ENCODE measurements around the gene HTATIP2. TPM values are rescaled to one million over a fixed set of nuclear protein-coding genes. Genes with fewer than 3 reads are reported as not detected.

Gene HTATIP2
- total RNA-seq, 1 experiment from 2014 or later = 43.4 TPM

GRCh38 chr11:20369826-20370225 lies 6.3 kb downstream of the HTATIP2 start:
- CTCF ChIA-PET = interaction anchor here (1.1 kb wide), 1 partner anchor 14 kb away, joined by 3 read pairs; no protein-coding TSS in a partner anchor

More at GRCh38 chr11:20369826-20370225, 6.3 kb downstream of the HTATIP2 start:
- H3K79me2 ChIP-seq (ENCODE audit: insufficient read depth, low read length) = 0 out of 2 replicates have a peak, but pooled peaks cover 5% of the 10 kb centered on the region
- no peak overlapping the region for H3K4me3 ChIP-seq (replicated peaks in 1 of 2; ENCODE audit: low read depth in 1 of 2, low read length in 2 of 2)
- H3K36me3 ChIP-seq (ENCODE audit: control insufficient read depth in 1 of 2, insufficient read depth in 2 of 2, low read length in 2 of 2) = no peaks in the 10 kb centered on the region
- intact Hi-C loops (cut with micrococcal nuclease) = no loop called here
- H4K20me1 ChIP-seq (ENCODE audit: insufficient read depth) = no peaks in the 10 kb centered on the region
- H3K4me2 ChIP-seq (ENCODE audit: low read length) = no peak overlapping the region
- no TSS peak for BruUV-seq (replicated peaks)
- ATAC-seq (no peak), DNase-seq (ENCODE audit: low read depth, low spot score) (no peak)
- H2AFZ ChIP-seq (ENCODE audit: low read depth, low read length, poor library complexity, severe bottlenecking) = no peak overlapping the region
- H3K27ac ChIP-seq (ENCODE audit: low read depth, low read length) = no peak overlapping the region
- ChIA-PET RAD21 (ENCODE audit: low non-redundant PET in 1 of 2, low total read pairs in 2 of 2, uncharacterized antibody in 2 of 2, unreplicated experiment in 2 of 2) (no interaction called here), POLR2A (no interaction called here)
- TF ChIP-seq FOSL1 (IDR thresholded peaks at IDR 0.05; ENCODE audit: low read depth) (no peak), POLR2A (IDR thresholded peaks at IDR 0.05; ENCODE audit: borderline replicate concordance, extremely low read depth, insufficient read depth, insufficient read length) (no peak), POLR2AphosphoS5 (IDR thresholded peaks at IDR 0.05; ENCODE audit: low read depth, low read length) (no peak), MAX (IDR thresholded peaks at IDR 0.05) (no peak), REST (IDR thresholded peaks at IDR 0.05; ENCODE audit: low read depth) (no peak), CTCF (IDR thresholded peaks at IDR 0.05 in 2 of 3, conservative IDR thresholded peaks at IDR 0.05 in 1 of 3; ENCODE audit: borderline replicate concordance in 1 of 3, insufficient read depth in 1 of 3, low read depth in 2 of 3, low read length in 2 of 3) (no peak), JUND (IDR thresholded peaks at IDR 0.05) (no peak), ZNF274 (IDR thresholded peaks at IDR 0.05; ENCODE audit: low read depth, low read length) (no peak), ELF1 (IDR thresholded peaks at IDR 0.05; ENCODE audit: borderline replicate concordance, low read depth) (no peak), ZFX (IDR thresholded peaks at IDR 0.05) (no peak), SIN3A (IDR thresholded peaks at IDR 0.05; ENCODE audit: low read depth) (no peak), YY1 (IDR thresholded peaks at IDR 0.05; ENCODE audit: extremely low read depth, insufficient replicate concordance, low read depth, low read length) (no peak), EGR1 (IDR thresholded peaks at IDR 0.05; ENCODE audit: low read depth) (no peak), SP1 (IDR thresholded peaks at IDR 0.05; ENCODE audit: low read depth) (no peak), CBX3 (IDR thresholded peaks at IDR 0.05; ENCODE audit: low read depth) (no peak), RAD21 (IDR thresholded peaks at IDR 0.05; ENCODE audit: low read depth) (no peak), ATF3 (IDR thresholded peaks at IDR 0.05) (no peak), SRF (IDR thresholded peaks at IDR 0.05; ENCODE audit: low read depth) (no peak)
- H3K27me3 ChIP-seq (ENCODE audit: insufficient read depth, low read length) = no peaks in the 10 kb centered on the region
- H3K9ac ChIP-seq (ENCODE audit: low read length) = no peak overlapping the region
- peaks cover 18 to 37% of the 10 kb centered on the region in 2 experiments for H3K4me1 ChIP-seq (ENCODE audit: control insufficient read depth in 1 of 2, insufficient read depth in 2 of 2, low read length in 2 of 2)
- H3K9me3 ChIP-seq (ENCODE audit: control insufficient read depth in 1 of 2, insufficient read depth in 1 of 2, low read depth in 1 of 2, low read length in 2 of 2) = no peaks in the 10 kb centered on the region
- H3K9me2 ChIP-seq (ENCODE audit: insufficient read depth) = no peaks in the 10 kb centered on the region
